ENCODE measurements around the gene DPEP1. TPM values are rescaled to one million over a fixed set of nuclear protein-coding genes. Genes with fewer than 3 reads are reported as not detected.
"Not testable (repeated sequence)": the region's sequence is repeated elsewhere in the genome, so short reads cannot be mapped to it uniquely, and the experiment has no call there.

The DPEP1 gene
- total and polyA plus RNA-seq, 4 donors = 0.14 to 0.83 (median 0.45) TPM

GRCh38 chr16:89634463-89635385, 21.3 kb downstream of the DPEP1 start:
- not testable (repeated sequence) for H3K27me3 ChIP-seq (ENCODE audit: control insufficient read depth in 4 of 4, insufficient read depth in 4 of 4, low read length in 3 of 4)
- 70% methylated on average over 2 of the region's 2 CpGs for WGBS

GRCh38 chr16:89636663-89637062, 23.2 kb downstream of the DPEP1 start:
- WGBS = 89% methylated on average over 12 of the region's 12 CpGs
- Histone ChIP-seq H3K4me1 (ENCODE audit: control insufficient read depth in 4 of 4, insufficient read depth in 4 of 4, low read length in 3 of 4) (peaks cover 0 to 6% (median 3%) of the 10 kb centered on the region in 4 donors), H3K27ac (ENCODE audit: low read depth in 1 of 2, low read length in 2 of 2) (no peak overlapping the region), H3K9ac (ENCODE audit: low read depth in 1 of 2, low read length in 2 of 2) (no peak overlapping the region), H3K4me3 (ENCODE audit: low read depth in 1 of 3, low read length in 3 of 3) (no peak overlapping the region), H3K9me3 (ENCODE audit: control insufficient read depth in 4 of 4, low read length in 3 of 4) (no peaks in the 10 kb centered on the region), H3K36me3 (ENCODE audit: control insufficient read depth in 4 of 4, insufficient read depth in 3 of 4, low read depth in 1 of 4, low read length in 3 of 4) (no peaks in the 10 kb centered on the region), H3K27me3 (ENCODE audit: control insufficient read depth in 4 of 4, insufficient read depth in 4 of 4, low read length in 3 of 4) (no peaks in the 10 kb centered on the region)
- DNase-seq (ENCODE audit: low spot score) = no peak
- TF ChIP-seq SP1 (IDR thresholded peaks at IDR 0.05) (no peak), NR2F2 (IDR thresholded peaks at IDR 0.05) (no peak), GABPA (IDR thresholded peaks at IDR 0.05 in 1 of 2, conservative IDR thresholded peaks at IDR 0.05 in 1 of 2) (no peak), RAD21 (IDR thresholded peaks at IDR 0.05) (no peak), JUND (IDR thresholded peaks at IDR 0.05) (no peak), RXRA (IDR thresholded peaks at IDR 0.05) (no peak), EGR1 (IDR thresholded peaks at IDR 0.05; ENCODE audit: low read depth in 2 of 2) (no peak), FOXA1 (IDR thresholded peaks at IDR 0.05) (no peak), FOXA2 (IDR thresholded peaks at IDR 0.05) (no peak), CTCF (IDR thresholded peaks at IDR 0.05; ENCODE audit: low read depth, low read length, missing input control) (no peak), TAF1 (conservative IDR thresholded peaks at IDR 0.05) (no peak), HNF4G (IDR thresholded peaks at IDR 0.05) (no peak), YY1 (IDR thresholded peaks at IDR 0.05) (no peak), HNF4A (conservative IDR thresholded peaks at IDR 0.05) (no peak)
- TF ChIP-seq, protein P1, sequence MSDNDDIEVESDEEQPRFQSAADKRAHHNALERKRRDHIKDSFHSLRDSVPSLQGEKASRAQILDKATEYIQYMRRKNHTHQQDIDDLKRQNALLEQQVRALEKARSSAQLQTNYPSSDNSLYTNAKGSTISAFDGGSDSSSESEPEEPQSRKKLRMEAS (IDR thresholded peaks at IDR 0.05) = no peak
- TF ChIP-seq, protein P2, sequence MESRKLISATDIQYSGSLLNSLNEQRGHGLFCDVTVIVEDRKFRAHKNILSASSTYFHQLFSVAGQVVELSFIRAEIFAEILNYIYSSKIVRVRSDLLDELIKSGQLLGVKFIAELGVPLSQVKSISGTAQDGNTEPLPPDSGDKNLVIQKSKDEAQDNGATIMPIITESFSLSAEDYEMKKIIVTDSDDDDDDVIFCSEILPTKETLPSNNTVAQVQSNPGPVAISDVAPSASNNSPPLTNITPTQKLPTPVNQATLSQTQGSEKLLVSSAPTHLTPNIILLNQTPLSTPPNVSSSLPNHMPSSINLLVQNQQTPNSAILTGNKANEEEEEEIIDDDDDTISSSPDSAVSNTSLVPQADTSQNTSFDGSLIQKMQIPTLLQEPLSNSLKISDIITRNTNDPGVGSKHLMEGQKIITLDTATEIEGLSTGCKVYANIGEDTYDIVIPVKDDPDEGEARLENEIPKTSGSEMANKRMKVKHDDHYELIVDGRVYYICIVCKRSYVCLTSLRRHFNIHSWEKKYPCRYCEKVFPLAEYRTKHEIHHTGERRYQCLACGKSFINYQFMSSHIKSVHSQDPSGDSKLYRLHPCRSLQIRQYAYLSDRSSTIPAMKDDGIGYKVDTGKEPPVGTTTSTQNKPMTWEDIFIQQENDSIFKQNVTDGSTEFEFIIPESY (IDR thresholded peaks at IDR 0.05) = no peak
- TF ChIP-seq, protein P3, sequence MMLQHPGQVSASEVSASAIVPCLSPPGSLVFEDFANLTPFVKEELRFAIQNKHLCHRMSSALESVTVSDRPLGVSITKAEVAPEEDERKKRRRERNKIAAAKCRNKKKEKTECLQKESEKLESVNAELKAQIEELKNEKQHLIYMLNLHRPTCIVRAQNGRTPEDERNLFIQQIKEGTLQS (IDR thresholded peaks at IDR 0.05) = no peak
- TF ChIP-seq, protein P4, sequence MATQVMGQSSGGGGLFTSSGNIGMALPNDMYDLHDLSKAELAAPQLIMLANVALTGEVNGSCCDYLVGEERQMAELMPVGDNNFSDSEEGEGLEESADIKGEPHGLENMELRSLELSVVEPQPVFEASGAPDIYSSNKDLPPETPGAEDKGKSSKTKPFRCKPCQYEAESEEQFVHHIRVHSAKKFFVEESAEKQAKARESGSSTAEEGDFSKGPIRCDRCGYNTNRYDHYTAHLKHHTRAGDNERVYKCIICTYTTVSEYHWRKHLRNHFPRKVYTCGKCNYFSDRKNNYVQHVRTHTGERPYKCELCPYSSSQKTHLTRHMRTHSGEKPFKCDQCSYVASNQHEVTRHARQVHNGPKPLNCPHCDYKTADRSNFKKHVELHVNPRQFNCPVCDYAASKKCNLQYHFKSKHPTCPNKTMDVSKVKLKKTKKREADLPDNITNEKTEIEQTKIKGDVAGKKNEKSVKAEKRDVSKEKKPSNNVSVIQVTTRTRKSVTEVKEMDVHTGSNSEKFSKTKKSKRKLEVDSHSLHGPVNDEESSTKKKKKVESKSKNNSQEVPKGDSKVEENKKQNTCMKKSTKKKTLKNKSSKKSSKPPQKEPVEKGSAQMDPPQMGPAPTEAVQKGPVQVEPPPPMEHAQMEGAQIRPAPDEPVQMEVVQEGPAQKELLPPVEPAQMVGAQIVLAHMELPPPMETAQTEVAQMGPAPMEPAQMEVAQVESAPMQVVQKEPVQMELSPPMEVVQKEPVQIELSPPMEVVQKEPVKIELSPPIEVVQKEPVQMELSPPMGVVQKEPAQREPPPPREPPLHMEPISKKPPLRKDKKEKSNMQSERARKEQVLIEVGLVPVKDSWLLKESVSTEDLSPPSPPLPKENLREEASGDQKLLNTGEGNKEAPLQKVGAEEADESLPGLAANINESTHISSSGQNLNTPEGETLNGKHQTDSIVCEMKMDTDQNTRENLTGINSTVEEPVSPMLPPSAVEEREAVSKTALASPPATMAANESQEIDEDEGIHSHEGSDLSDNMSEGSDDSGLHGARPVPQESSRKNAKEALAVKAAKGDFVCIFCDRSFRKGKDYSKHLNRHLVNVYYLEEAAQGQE (IDR thresholded peaks at IDR 0.05) = no peak

More at GRCh38 chr16:89634463-89635385, 21.3 kb downstream of the DPEP1 start:
- not testable (repeated sequence) for H3K36me3 ChIP-seq (ENCODE audit: control insufficient read depth in 4 of 4, insufficient read depth in 3 of 4, low read depth in 1 of 4, low read length in 3 of 4); H3K4me3 ChIP-seq (ENCODE audit: low read depth in 1 of 3, low read length in 3 of 3); H3K9ac ChIP-seq (ENCODE audit: low read depth in 1 of 2, low read length in 2 of 2); H3K9me3 ChIP-seq (ENCODE audit: control insufficient read depth in 4 of 4, low read length in 3 of 4); H3K27ac ChIP-seq (ENCODE audit: low read depth in 1 of 2, low read length in 2 of 2); H3K4me1 ChIP-seq (ENCODE audit: control insufficient read depth in 4 of 4, insufficient read depth in 4 of 4, low read length in 3 of 4); DNase-seq (ENCODE audit: low spot score)

Data from liver (tissue), 9 donors.